GM21367 (cell line): ENCODE data around the gene OTOF.

ENCODE experiments used
- ATAC-seq: cut with Tn5 transposase; IDR thresholded peaks from one replicate; pipeline ENCODE4 v1.9.1; 2021; ENCODE audit not compliant: unreplicated experiment

The OTOF gene

DNA sequence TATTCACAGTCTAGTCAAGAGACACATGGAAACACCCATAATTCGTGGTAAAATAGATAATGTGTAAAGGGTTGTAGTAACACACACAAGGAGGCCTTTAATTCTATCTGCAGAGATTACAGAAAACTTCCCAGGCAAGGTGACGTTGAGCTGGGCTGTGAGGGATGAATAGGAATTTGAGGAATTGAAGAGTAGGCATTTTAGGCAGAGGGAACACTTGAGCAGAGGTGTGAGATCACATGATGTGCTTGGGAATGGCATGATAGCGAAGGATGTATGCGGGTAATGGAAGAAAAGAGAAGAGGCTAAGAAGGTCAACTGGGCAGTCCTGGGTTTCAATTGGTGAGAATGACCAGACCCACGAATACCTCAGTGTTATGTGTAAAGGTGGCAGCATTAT is 56.0 kb downstream of the OTOF start:
- no peak for ATAC-seq

DNA sequence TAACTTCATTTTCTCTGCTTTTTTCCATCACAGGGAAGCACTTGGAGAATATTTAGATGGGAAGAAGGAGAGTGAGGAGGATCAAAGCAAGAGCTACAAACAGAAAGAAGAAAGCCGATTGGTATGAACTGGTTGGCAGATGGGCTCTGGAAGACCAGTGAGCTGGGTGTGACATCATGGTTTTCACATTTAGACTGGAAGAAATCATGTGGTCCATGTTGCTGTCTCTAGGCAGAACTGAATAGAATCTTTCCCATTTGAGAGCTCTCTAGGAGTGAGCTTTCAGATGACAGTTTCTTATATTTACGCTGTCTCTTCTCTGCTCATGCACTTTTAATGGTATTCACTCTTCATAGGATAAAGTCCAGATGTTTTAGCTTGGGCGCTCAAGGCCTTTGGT is 63.6 kb downstream of the OTOF start:
- no peak for ATAC-seq

GRCh38 chr2:26412091-26412673 is 65.7 kb downstream of the OTOF start:
- ATAC-seq = no peak

DNA sequence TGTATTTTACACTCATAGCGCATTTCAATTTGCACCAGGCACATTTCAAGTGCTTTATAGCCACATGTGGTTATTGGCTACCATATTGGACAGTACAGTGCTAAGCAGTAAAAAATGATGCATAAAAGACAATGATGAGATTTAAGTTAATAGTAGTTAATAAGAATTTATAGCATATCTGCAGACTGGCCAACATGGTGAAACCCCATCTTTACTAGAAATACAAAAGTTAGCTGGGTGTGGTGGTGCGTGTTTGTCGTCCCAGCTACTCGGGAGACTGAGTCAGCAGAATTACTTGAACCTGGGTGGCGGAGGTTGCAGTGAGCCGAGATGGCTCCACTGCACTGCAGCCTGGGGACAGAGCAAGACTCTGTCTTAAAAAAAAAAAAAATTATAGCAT is 66.5 kb downstream of the OTOF start:
- no peak for ATAC-seq

- ATAC-seq = no peak
Observed at GRCh38 chr2:26410764-26411243, 67.1 kb downstream of the OTOF start.

DNA sequence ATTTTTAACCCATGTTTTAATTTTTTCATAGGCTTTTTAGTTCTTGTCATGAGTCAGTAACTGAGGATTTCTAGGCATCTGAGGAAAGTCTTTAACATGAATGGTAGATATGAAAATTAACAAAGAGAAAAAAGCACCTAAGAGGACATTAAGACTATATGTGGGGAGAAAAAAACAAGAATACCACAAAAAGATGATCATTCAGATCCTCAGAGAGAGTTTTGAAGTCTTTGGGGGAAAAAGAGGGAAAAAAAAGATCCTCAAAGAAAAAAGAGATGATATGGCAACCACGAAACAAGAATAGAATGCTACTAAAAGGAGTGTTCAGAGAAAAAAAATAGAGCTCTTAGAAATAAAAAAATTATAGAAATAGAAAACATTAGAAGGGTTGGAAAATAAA is 68.1 kb downstream of the OTOF start:
- ATAC-seq = no peak

DNA sequence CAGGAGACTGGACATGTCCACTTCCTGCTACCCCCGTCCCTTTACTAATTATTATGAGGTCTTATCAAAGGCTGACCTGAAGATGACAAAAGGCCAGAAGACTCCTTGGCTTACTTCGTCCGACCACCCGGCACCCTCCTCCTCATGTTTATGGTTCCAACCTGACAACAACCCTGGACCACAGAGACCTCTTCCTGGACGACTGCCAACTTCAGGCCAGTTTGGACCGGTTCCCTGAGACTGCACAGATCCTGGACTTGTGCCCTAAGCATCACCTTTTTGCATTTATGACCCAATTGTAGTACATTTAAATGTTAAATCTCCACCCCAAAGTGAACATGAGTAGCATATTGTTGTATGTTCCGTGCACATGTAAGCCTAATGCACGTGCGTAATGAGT is 70.4 kb downstream of the OTOF start:
- no peak for ATAC-seq
